A673 (cell line): ENCODE results near the gene HTR6. TPM values are rescaled to one million over a fixed set of nuclear protein-coding genes. Genes with fewer than 3 reads are reported as not detected.

Experiments used
- BruUV-seq: library from RNA; stranded (reverse); fragments of 400-500 nt; replicated peaks from 2 replicates; lab custom pipeline; 2021; lab: Mats Ljungman, UMichigan
- CTCF ChIA-PET: fragments of 300-600 bp; sonication (Branson Sonifier 250); formaldehyde crosslinking; loops from one replicate; lab custom pipeline; 2022; ENCODE audit warnings: antibody characterized with exemption; lab: Charles Lee
- POLR2A ChIA-PET: fragments of 300-600 bp; sonication (Branson Sonifier 250); formaldehyde crosslinking; loops from one replicate; lab custom pipeline; 2022; ENCODE audit warnings: antibody characterized with exemption; ENCODE audit not compliant: low non-redundant PET; lab: Charles Lee
- DNase-seq: peaks from one replicate; pipeline ENCODE4 v3.0.0-alpha.2; 2015; ENCODE audit warnings: low spot score
- H3K27ac ChIP-seq: fragments of 200-600 bp; sonication (generic); 2 replicates; pipeline ENCODE4 v1.5.1; 2016; ENCODE audit warnings: mixed run types, low read depth, mild to moderate bottlenecking, mixed read lengths, antibody characterized with exemption, low read length; ENCODE audit not compliant: poor library complexity, severe bottlenecking
- H3K27me3 ChIP-seq: fragments of 200-600 bp; sonication (generic); replicated peaks from 2 replicates; pipeline ENCODE4 v1.6.1; 2017; ENCODE audit warnings: mixed run types, low read depth, mild to moderate bottlenecking, mixed read lengths, antibody characterized with exemption, low read length; ENCODE audit not compliant: insufficient read depth, poor library complexity
- H3K36me3 ChIP-seq: fragments of 200-600 bp; sonication (generic); 2 replicates; pipeline ENCODE4 v1.6.1; 2016; ENCODE audit warnings: mixed run types, mild to moderate bottlenecking, mixed read lengths, antibody characterized with exemption, low read length; ENCODE audit not compliant: insufficient read depth, poor library complexity, severe bottlenecking
- H3K4me1 ChIP-seq: fragments of 200-600 bp; sonication (generic); 2 replicates; pipeline ENCODE4 v1.6.1; 2017; ENCODE audit warnings: mixed run types, mild to moderate bottlenecking, mixed read lengths, antibody characterized with exemption, low read length; ENCODE audit not compliant: insufficient read depth, poor library complexity, severe bottlenecking
- H3K4me3 ChIP-seq: fragments of 200-600 bp; sonication (generic); 2 replicates; pipeline ENCODE4 v1.5.1; 2016; ENCODE audit warnings: low read depth, mixed run types, mild to moderate bottlenecking, mixed read lengths, low read length; ENCODE audit not compliant: poor library complexity, severe bottlenecking
- H3K9me3 ChIP-seq: fragments of 200-600 bp; sonication (generic); 2 replicates; pipeline ENCODE4 v1.6.1; 2016; ENCODE audit warnings: mixed run types, low read depth, mild to moderate bottlenecking, mixed read lengths, antibody characterized with exemption, low read length; ENCODE audit not compliant: poor library complexity, severe bottlenecking
- CTCF ChIP-seq: fragments of 300-800, 200-600 bp; sonication (generic); conservative IDR thresholded peaks from 2 replicates; pipeline ENCODE4 v1.5.1; 2017; ENCODE audit warnings: low read depth, mild to moderate bottlenecking, antibody characterized with exemption, low read length, moderate library complexity, mixed read lengths
- EZH2 ChIP-seq: fragments of 200-600 bp; sonication (generic); IDR thresholded peaks from 2 replicates; pipeline ENCODE4 v1.6.1; 2017; ENCODE audit warnings: borderline replicate concordance, low read depth, mild to moderate bottlenecking, mixed read lengths, antibody characterized with exemption, low read length; ENCODE audit not compliant: poor library complexity, severe bottlenecking
- intact Hi-C: fragments of 100-400 bp; cut with micrococcal nuclease; formaldehyde crosslinking; loops from one replicate; pipeline ENCODE4 v1.10.0; 2022; ENCODE audit not compliant: unreplicated experiment
- total RNA-seq: library from RNA; stranded (reverse); gene quantifications from 2 replicates; pipeline ENCODE4 v1.2.3, GENCODE V29; 2021

Gene HTR6
- total RNA-seq, 1 experiment from 2014 or later: not detected

- Histone ChIP-seq H3K36me3 (no peaks in the 10 kb centered on the region), H3K4me3 (no peak overlapping the region), H3K9me3 (no peaks in the 10 kb centered on the region), H3K4me1 (no peaks in the 10 kb centered on the region), H3K27ac (no peak overlapping the region), H3K27me3 (peaks cover 48% of the 10 kb centered on the region)
- BruUV-seq: no TSS peak
- CTCF ChIA-PET: interaction anchor here (1.1 kb wide), 1 partner anchor 15 kb away, joined by 3 read pairs; no protein-coding TSS in a partner anchor
- no peak for DNase-seq
- TF ChIP-seq EZH2 (no peak), CTCF (no peak)
- intact Hi-C loops: no loop called here
- POLR2A ChIA-PET: no interaction called here
Observed at GRCh38 chr1:19668888-19669287, 4.2 kb downstream of the HTR6 start.

- CTCF ChIA-PET: no interaction called here
- no peak for DNase-seq
- Histone ChIP-seq H3K36me3 (no peaks in the 10 kb centered on the region), H3K4me1 (no peaks in the 10 kb centered on the region), H3K27me3 (peaks cover 30% of the 10 kb centered on the region), H3K27ac (no peak overlapping the region), H3K9me3 (no peaks in the 10 kb centered on the region), H3K4me3 (no peak overlapping the region)
- intact Hi-C loops: no loop called here
- TF ChIP-seq EZH2 (no peak), CTCF (no peak)
- no TSS peak for BruUV-seq
- POLR2A ChIA-PET: no interaction called here
Observed at GRCh38 chr1:19670787-19671186, 6.1 kb downstream of the HTR6 start.

- no peak overlapping the region for H3K4me3 ChIP-seq
- H3K9me3 ChIP-seq: no peaks in the 10 kb centered on the region
- H3K36me3 ChIP-seq: no peaks in the 10 kb centered on the region
- H3K27me3 ChIP-seq: peaks cover 23% of the 10 kb centered on the region
- CTCF ChIA-PET: no interaction called here
- TF ChIP-seq CTCF: no peak
- TF ChIP-seq EZH2: no peak
- DNase-seq: no peak
- POLR2A ChIA-PET: no interaction called here
- H3K27ac ChIP-seq: no peak overlapping the region
- intact Hi-C loops: no loop called here
- BruUV-seq: no TSS peak
- no peaks in the 10 kb centered on the region for H3K4me1 ChIP-seq
Observed at GRCh38 chr1:19672237-19672636, 7.6 kb downstream of the HTR6 start.
